ENCODE results near the gene ADIPOR1. TPM values are rescaled to one million over a fixed set of nuclear protein-coding genes. Genes with fewer than 3 reads are reported as not detected.
"Not testable (repeated sequence)": the region's sequence is repeated elsewhere in the genome, so short reads cannot be mapped to it uniquely, and the experiment has no call there.

Gene ADIPOR1
- total and polyA plus RNA-seq, 2 of the 4 experiments (the other 2 are of a cell fraction) = 82.7 to 92.5 TPM

DNA sequence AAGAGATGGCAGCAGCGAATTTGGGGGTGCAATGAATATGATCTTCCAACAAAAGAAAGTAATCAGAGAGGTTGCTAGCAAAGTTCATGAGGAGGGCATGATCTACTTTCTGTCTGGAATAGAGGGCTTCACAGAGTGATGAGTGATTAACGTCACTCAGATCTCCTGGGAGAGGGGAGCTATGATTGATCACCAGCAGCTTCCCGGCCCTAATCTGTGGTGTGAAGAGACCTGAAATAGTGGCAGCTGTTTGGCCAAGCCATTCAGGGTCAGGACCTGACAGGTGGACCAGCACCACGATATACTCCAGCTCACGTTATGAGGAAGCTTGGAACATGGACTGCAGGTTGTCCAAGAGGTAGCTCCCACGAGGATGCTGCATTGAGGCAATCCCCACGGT is 29.1 kb upstream of the ADIPOR1 start:
- H3K36me3 ChIP-seq (ENCODE audit: control insufficient read depth, insufficient read depth, low read length) = no peaks in the 10 kb centered on the region
- peaks cover 5% of the 10 kb centered on the region; the same call in 1 of the 2 replicates for H3K9me1 ChIP-seq (ENCODE audit: insufficient read depth, low read length)
- TF ChIP-seq, protein P1, sequence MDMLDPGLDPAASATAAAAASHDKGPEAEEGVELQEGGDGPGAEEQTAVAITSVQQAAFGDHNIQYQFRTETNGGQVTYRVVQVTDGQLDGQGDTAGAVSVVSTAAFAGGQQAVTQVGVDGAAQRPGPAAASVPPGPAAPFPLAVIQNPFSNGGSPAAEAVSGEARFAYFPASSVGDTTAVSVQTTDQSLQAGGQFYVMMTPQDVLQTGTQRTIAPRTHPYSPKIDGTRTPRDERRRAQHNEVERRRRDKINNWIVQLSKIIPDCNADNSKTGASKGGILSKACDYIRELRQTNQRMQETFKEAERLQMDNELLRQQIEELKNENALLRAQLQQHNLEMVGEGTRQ (IDR thresholded peaks at IDR 0.05; ENCODE audit: low read depth, low read length) = no peak
- TF ChIP-seq RCOR1 (IDR thresholded peaks at IDR 0.05; ENCODE audit: insufficient replicate concordance, low read length) (no peak), RFX5 (IDR thresholded peaks at IDR 0.05; ENCODE audit: low read depth, low read length) (no peak), BHLHE40 (IDR thresholded peaks at IDR 0.05; ENCODE audit: low read depth, low read length) (no peak)
- TF ChIP-seq, protein P2, sequence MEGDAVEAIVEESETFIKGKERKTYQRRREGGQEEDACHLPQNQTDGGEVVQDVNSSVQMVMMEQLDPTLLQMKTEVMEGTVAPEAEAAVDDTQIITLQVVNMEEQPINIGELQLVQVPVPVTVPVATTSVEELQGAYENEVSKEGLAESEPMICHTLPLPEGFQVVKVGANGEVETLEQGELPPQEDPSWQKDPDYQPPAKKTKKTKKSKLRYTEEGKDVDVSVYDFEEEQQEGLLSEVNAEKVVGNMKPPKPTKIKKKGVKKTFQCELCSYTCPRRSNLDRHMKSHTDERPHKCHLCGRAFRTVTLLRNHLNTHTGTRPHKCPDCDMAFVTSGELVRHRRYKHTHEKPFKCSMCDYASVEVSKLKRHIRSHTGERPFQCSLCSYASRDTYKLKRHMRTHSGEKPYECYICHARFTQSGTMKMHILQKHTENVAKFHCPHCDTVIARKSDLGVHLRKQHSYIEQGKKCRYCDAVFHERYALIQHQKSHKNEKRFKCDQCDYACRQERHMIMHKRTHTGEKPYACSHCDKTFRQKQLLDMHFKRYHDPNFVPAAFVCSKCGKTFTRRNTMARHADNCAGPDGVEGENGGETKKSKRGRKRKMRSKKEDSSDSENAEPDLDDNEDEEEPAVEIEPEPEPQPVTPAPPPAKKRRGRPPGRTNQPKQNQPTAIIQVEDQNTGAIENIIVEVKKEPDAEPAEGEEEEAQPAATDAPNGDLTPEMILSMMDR (conservative IDR thresholded peaks at IDR 0.05; ENCODE audit: low read depth, low read length) = no peak
- in situ Hi-C loops (cut with MboI; ENCODE audit: low sequenced_read_pairs) = no loop called here
- H3K4me1 ChIP-seq (ENCODE audit: control insufficient read depth, insufficient read depth, low read length) = no peaks in the 10 kb centered on the region
- no peak overlapping the region for H2BK5ac ChIP-seq (ENCODE audit: low read depth, low read length, poor library complexity, severe bottlenecking)
- H3K4ac ChIP-seq (ENCODE audit: low read depth, low read length) = no peak overlapping the region
- CTCF ChIA-PET = no interaction called here
- no peak overlapping the region for H4K91ac ChIP-seq (ENCODE audit: insufficient read depth, low read depth, low read length)
- no peak overlapping the region for H3K4me2 ChIP-seq (ENCODE audit: low read depth, low read length)
- 0 out of 2 replicates have a peak, but pooled peaks cover 3% of the 10 kb centered on the region for H3K9me3 ChIP-seq (ENCODE audit: control insufficient read depth, insufficient read depth, low read length)
- no TSS peak for BruUV-seq (replicated peaks)
- H4K20me1 ChIP-seq (ENCODE audit: insufficient read depth, low read length) = no peaks in the 10 kb centered on the region
- DNase-seq (no peak), ATAC-seq (ENCODE audit: low read depth) (no peak)
- peaks cover 50% of the 10 kb centered on the region for H3K27me3 ChIP-seq (ENCODE audit: control insufficient read depth, insufficient read depth, low read length)
- H3K18ac ChIP-seq (ENCODE audit: low read depth, low read length) = no peak overlapping the region
- WGBS, 2 experiments (ENCODE audit: extremely low coverage in 2 of 2, insufficient read length in 1 of 2) = 40% methylated on average over 3 of the region's 7 CpGs; no CpG with 5 or more reads in 1 of the 2 experiments
- dilution Hi-C loops (cut with HindIII; ENCODE audit: low sequenced_read_pairs, unreplicated experiment) = no loop called here
- H2BK20ac ChIP-seq (ENCODE audit: low read depth, low read length) = no peak overlapping the region
- POLR2A ChIA-PET (ENCODE audit: unreplicated experiment) = no interaction called here
- no peak overlapping the region for H2BK15ac ChIP-seq (ENCODE audit: low read depth, low read length)
- no peak overlapping the region for H2BK120ac ChIP-seq (ENCODE audit: low read depth, low read length)
- H3K27ac ChIP-seq (ENCODE audit: insufficient read depth, low read length) = no peak overlapping the region
- H3K4me3 ChIP-seq (ENCODE audit: insufficient read depth, low read depth, low read length) = no peak overlapping the region
- H3K56ac ChIP-seq (ENCODE audit: extremely low read depth, insufficient read depth, low read length) = no peak overlapping the region
- intact Hi-C loops (cut with micrococcal nuclease) = no loop called here
- H3K23ac ChIP-seq (ENCODE audit: low read depth, low read length) = no peak overlapping the region
- H3K9ac ChIP-seq (ENCODE audit: low read depth, low read length) = no peak overlapping the region
- H3K79me1 ChIP-seq (ENCODE audit: low read depth in 1 of 2, low read length in 2 of 2) = no peaks in the 10 kb centered on the region
- peak overlapping the region; percentile 14 for H2AFZ ChIP-seq (replicated peaks; ENCODE audit: low read length, poor library complexity)
- H4K8ac ChIP-seq (ENCODE audit: low read depth in 2 of 2, low read length in 2 of 2) = no peak overlapping the region
- no peak overlapping the region for H2AK5ac ChIP-seq (ENCODE audit: low read depth, low read length)
- no peak overlapping the region for H3K14ac ChIP-seq (replicated peaks; ENCODE audit: low read depth, low read length)
- no peak overlapping the region for H4K5ac ChIP-seq (ENCODE audit: low read depth, low read length)
- H2AK9ac ChIP-seq (replicated peaks; ENCODE audit: low read depth, low read length, poor library complexity) = no peak overlapping the region

DNA sequence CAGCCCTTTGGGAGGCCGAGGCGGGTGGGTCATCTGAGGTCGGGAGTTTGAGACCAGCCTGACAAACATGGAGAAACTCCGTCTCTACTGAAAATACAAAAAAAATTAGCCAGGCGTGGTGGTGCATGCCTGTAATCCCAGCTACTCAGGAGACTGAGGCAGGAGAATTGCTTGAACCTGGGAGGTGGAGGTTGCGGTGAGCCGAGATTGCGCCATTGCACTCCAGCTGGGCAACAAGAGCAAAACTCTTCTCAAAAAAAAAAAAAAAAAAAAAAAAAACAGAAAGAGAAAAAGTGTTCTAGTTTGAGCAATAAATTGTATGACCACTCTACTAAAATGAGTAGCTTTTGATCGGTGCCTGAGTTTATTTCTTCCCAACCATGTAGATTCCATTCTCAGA is 28.0 kb upstream of the ADIPOR1 start:
- CTCF ChIA-PET; H4K5ac ChIP-seq (ENCODE audit: low read depth, low read length); H3K4ac ChIP-seq (ENCODE audit: low read depth, low read length); H3K4me2 ChIP-seq (ENCODE audit: low read depth, low read length); H3K4me1 ChIP-seq (ENCODE audit: control insufficient read depth, insufficient read depth, low read length); H3K27ac ChIP-seq (ENCODE audit: insufficient read depth, low read length); intact Hi-C loops (cut with micrococcal nuclease); H2BK120ac ChIP-seq (ENCODE audit: low read depth, low read length); H2BK15ac ChIP-seq (ENCODE audit: low read depth, low read length); H4K91ac ChIP-seq (ENCODE audit: insufficient read depth, low read depth, low read length); H4K20me1 ChIP-seq (ENCODE audit: insufficient read depth, low read length); in situ Hi-C loops (cut with MboI; ENCODE audit: low sequenced_read_pairs); BruUV-seq (replicated peaks); H2BK20ac ChIP-seq (ENCODE audit: low read depth, low read length); H3K36me3 ChIP-seq (ENCODE audit: control insufficient read depth, insufficient read depth, low read length); H2AFZ ChIP-seq (replicated peaks; ENCODE audit: low read length, poor library complexity); dilution Hi-C loops (cut with HindIII; ENCODE audit: low sequenced_read_pairs, unreplicated experiment); DNase-seq; H4K8ac ChIP-seq (ENCODE audit: low read depth in 2 of 2, low read length in 2 of 2); H3K79me1 ChIP-seq (ENCODE audit: low read depth in 1 of 2, low read length in 2 of 2); ATAC-seq (ENCODE audit: low read depth); H3K9me3 ChIP-seq (ENCODE audit: control insufficient read depth, insufficient read depth, low read length); H2AK5ac ChIP-seq (ENCODE audit: low read depth, low read length); POLR2A ChIA-PET (ENCODE audit: unreplicated experiment); H3K23ac ChIP-seq (ENCODE audit: low read depth, low read length); H3K14ac ChIP-seq (replicated peaks; ENCODE audit: low read depth, low read length); H3K9me1 ChIP-seq (ENCODE audit: insufficient read depth, low read length); H3K9ac ChIP-seq (ENCODE audit: low read depth, low read length); H3K56ac ChIP-seq (ENCODE audit: extremely low read depth, insufficient read depth, low read length); H3K18ac ChIP-seq (ENCODE audit: low read depth, low read length); H2BK5ac ChIP-seq (ENCODE audit: low read depth, low read length, poor library complexity, severe bottlenecking); H2AK9ac ChIP-seq (replicated peaks; ENCODE audit: low read depth, low read length, poor library complexity); H3K4me3 ChIP-seq (ENCODE audit: insufficient read depth, low read depth, low read length): not testable (repeated sequence)
- peaks cover 42% of the 10 kb centered on the region for H3K27me3 ChIP-seq (ENCODE audit: control insufficient read depth, insufficient read depth, low read length)
- whole genome bisulfite sequencing, 2 experiments (ENCODE audit: extremely low coverage in 2 of 2, insufficient read length in 1 of 2) = 54% methylated on average over 5 of the region's 9 CpGs; no CpG with 5 or more reads in 1 of the 2 experiments

Data from IMR-90 (cell line).